Smooth muscle cell (in vitro differentiated cells): ENCODE measurements around the gene SYNE2. TPM values are rescaled to one million over a fixed set of nuclear protein-coding genes. Genes with fewer than 3 reads are reported as not detected.

Experiments
- DNase-seq: peaks from one replicate; lab custom pipeline; 2025; ENCODE audit not compliant: unreplicated experiment; lab: John Stamatoyannopoulos, UW
- H2AFZ ChIP-seq: fragments of 200-600 bp; sonication (generic); 2 replicates; pipeline ENCODE4 v1.6.0; 2016; ENCODE audit warnings: antibody characterized with exemption, low read depth, mild to moderate bottlenecking
- H3F3A ChIP-seq: fragments of 200-600 bp; sonication (generic); 2 replicates; pipeline ENCODE4 v1.6.0; 2017; ENCODE audit warnings: antibody characterized with exemption, low read depth
- H3K27ac ChIP-seq: fragments of 200-600 bp; sonication (generic); 2 replicates; pipeline ENCODE4 v1.5.1; 2016; ENCODE audit warnings: low read depth, mild to moderate bottlenecking
- H3K27me3 ChIP-seq: fragments of 200-600 bp; sonication (generic); 2 replicates; pipeline ENCODE4 v1.6.1; 2016; ENCODE audit warnings: low read depth, mild to moderate bottlenecking
- H3K36me3 ChIP-seq: fragments of 200-600 bp; sonication (generic); 2 replicates; pipeline ENCODE4 v1.5.1; 2016; ENCODE audit warnings: low read depth
- H3K4me1 ChIP-seq: fragments of 200-600 bp; sonication (generic); 2 replicates; pipeline ENCODE4 v1.5.1; 2016; ENCODE audit warnings: low read depth
- H3K4me2 ChIP-seq: fragments of 200-600 bp; sonication (generic); 2 replicates; pipeline ENCODE4 v1.6.0; 2016; ENCODE audit warnings: mild to moderate bottlenecking
- H3K4me3 ChIP-seq: fragments of 200-600 bp; sonication (generic); 2 replicates; pipeline ENCODE4 v1.5.1; 2016; ENCODE audit warnings: mild to moderate bottlenecking
- H3K79me2 ChIP-seq: fragments of 200-600 bp; sonication (generic); 2 replicates; pipeline ENCODE4 v1.6.0; 2016; ENCODE audit warnings: low read depth, mild to moderate bottlenecking
- H3K9ac ChIP-seq: fragments of 200-600 bp; sonication (generic); 2 replicates; pipeline ENCODE4 v1.6.0; 2016; ENCODE audit warnings: low read depth
- H3K9me3 ChIP-seq: fragments of 200-600 bp; sonication (generic); replicated peaks from 2 replicates; pipeline ENCODE4 v1.5.1; 2016; ENCODE audit warnings: low read depth
- H4K20me1 ChIP-seq: fragments of 200-600 bp; sonication (generic); 2 replicates; pipeline ENCODE4 v1.6.0; 2016; ENCODE audit warnings: low read depth
- CTCF ChIP-seq: fragments of 200-600 bp; sonication (generic); IDR thresholded peaks from 2 replicates; pipeline ENCODE4 v1.5.1; 2017; ENCODE audit warnings: borderline replicate concordance, mild to moderate bottlenecking, antibody characterized with exemption; ENCODE audit not compliant: insufficient read depth, poor library complexity, severe bottlenecking
- WGBS: methylation state at CpG from one replicate; pipeline ENCODE4 v1.1.7; 2016; ENCODE audit warnings: low lambda C conversion rate; 5-methylcytosine and 5-hydroxymethylcytosine counted together
- polyA plus RNA-seq: library from polyadenylated mRNA; unstranded; fragments of >200 nt; fragmentation: Nextera tagmentation; extraction: Ambion mirVana; gene quantifications from 2 replicates; pipeline ENCODE4 v1.2.1, GENCODE V29; 2016
- total RNA-seq: library from RNA; depleted of rRNA; stranded (reverse); fragments of >200 nt; gene quantifications from 2 replicates; pipeline ENCODE4 v1.2.3, GENCODE V29; 2014

The SYNE2 gene
- total and polyA plus RNA-seq, 2 experiments from 2014 or later, result 4.8 to 20.9 TPM

GRCh38 chr14:64053694-64054669, 201.2 kb downstream of the SYNE2 start:
- H3K4me3 ChIP-seq, result no peak overlapping the region
- H3K9me3 ChIP-seq, result no peaks in the 10 kb centered on the region
- H3F3A ChIP-seq, result no peaks in the 10 kb centered on the region
- H3K4me1 ChIP-seq, result no peaks in the 10 kb centered on the region
- no peak for DNase-seq
- no peak overlapping the region for H3K27ac ChIP-seq
- H2AFZ ChIP-seq, result no peak overlapping the region
- no peaks in the 10 kb centered on the region for H3K27me3 ChIP-seq
- TF ChIP-seq CTCF, result no peak
- H4K20me1 ChIP-seq, result no peaks in the 10 kb centered on the region
- WGBS, result 90% methylated on average over 10 of the region's 10 CpGs
- no peaks in the 10 kb centered on the region for H3K36me3 ChIP-seq
- H3K4me2 ChIP-seq, result no peak overlapping the region
- no peaks in the 10 kb centered on the region for H3K79me2 ChIP-seq
- H3K9ac ChIP-seq, result no peak overlapping the region

GRCh38 chr14:64059454-64060198, 206.8 kb downstream of the SYNE2 start:
- H4K20me1 ChIP-seq, result no peaks in the 10 kb centered on the region
- H3K79me2 ChIP-seq, result no peaks in the 10 kb centered on the region
- no peaks in the 10 kb centered on the region for H3F3A ChIP-seq
- DNase-seq, result no peak
- 91% methylated on average over 6 of the region's 6 CpGs for WGBS
- peaks cover 15% of the 10 kb centered on the region for H3K4me1 ChIP-seq
- H3K4me3 ChIP-seq, result no peak overlapping the region
- no peaks in the 10 kb centered on the region for H3K36me3 ChIP-seq
- no peak overlapping the region for H2AFZ ChIP-seq
- no peaks in the 10 kb centered on the region for H3K9me3 ChIP-seq
- H3K27me3 ChIP-seq, result no peaks in the 10 kb centered on the region
- H3K4me2 ChIP-seq, result no peak overlapping the region
- H3K27ac ChIP-seq, result no peak overlapping the region
- TF ChIP-seq CTCF, result no peak
- H3K9ac ChIP-seq, result no peak overlapping the region

GRCh38 chr14:64060199-64060545, 207.4 kb downstream of the SYNE2 start:
- Histone ChIP-seq H3F3A (no peaks in the 10 kb centered on the region), H3K9me3 (no peaks in the 10 kb centered on the region), H3K79me2 (no peaks in the 10 kb centered on the region), H3K4me3 (no peak overlapping the region), H3K27me3 (no peaks in the 10 kb centered on the region), H3K27ac (no peak overlapping the region), H3K4me1 (peaks cover 15% of the 10 kb centered on the region), H3K4me2 (peak overlapping the region; percentile 4), H4K20me1 (no peaks in the 10 kb centered on the region), H3K36me3 (no peaks in the 10 kb centered on the region), H2AFZ (no peak overlapping the region), H3K9ac (no peak overlapping the region)
- no peak for DNase-seq
- no peak for TF ChIP-seq CTCF
- 75% methylated on average over 1 of the region's 1 CpG for WGBS
